ENCODE measurements around the gene C1QL4.

DNA sequence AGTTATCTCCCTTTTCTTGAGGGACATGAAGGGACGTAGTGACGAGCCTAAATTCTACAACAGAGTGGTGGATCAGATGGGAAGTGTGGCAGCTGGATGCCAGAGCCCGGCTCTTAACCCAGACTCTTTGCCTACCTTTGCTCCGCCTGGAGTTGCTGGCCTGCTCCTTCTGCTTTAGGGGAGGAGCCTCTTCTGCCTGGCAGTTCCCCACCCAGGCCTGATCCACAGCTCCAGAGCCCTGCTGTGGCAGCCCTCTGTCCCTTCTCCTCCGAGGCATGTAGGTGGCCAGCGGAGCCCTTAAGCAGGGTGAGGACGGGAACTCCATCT is 44.3 kb downstream of the C1QL4 start:
- TF ChIP-seq, protein P1, sequence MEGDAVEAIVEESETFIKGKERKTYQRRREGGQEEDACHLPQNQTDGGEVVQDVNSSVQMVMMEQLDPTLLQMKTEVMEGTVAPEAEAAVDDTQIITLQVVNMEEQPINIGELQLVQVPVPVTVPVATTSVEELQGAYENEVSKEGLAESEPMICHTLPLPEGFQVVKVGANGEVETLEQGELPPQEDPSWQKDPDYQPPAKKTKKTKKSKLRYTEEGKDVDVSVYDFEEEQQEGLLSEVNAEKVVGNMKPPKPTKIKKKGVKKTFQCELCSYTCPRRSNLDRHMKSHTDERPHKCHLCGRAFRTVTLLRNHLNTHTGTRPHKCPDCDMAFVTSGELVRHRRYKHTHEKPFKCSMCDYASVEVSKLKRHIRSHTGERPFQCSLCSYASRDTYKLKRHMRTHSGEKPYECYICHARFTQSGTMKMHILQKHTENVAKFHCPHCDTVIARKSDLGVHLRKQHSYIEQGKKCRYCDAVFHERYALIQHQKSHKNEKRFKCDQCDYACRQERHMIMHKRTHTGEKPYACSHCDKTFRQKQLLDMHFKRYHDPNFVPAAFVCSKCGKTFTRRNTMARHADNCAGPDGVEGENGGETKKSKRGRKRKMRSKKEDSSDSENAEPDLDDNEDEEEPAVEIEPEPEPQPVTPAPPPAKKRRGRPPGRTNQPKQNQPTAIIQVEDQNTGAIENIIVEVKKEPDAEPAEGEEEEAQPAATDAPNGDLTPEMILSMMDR (conservative IDR thresholded peaks at IDR 0.05 in 1 of 2, IDR thresholded peaks at IDR 0.05 in 1 of 2; ENCODE audit: low read depth in 1 of 2, low read length in 2 of 2), result no peak
- TF ChIP-seq EZH2 (IDR thresholded peaks at IDR 0.05; ENCODE audit: low read length, missing control alignments), result no peak

All from fibroblast of lung (primary cell).